ENCODE results near the gene EPHA4. TPM values are rescaled to one million over a fixed set of nuclear protein-coding genes. Genes with fewer than 3 reads are reported as not detected.

The EPHA4 gene
- total RNA-seq, 4 donors from 2014 or later = 10.2 to 42.2 (median 20.6) TPM

GRCh38 chr2:221442128-221442527, 130.0 kb downstream of the EPHA4 start:
- no peaks in the 10 kb centered on the region for H3K27me3 ChIP-seq
- H3K4me1 ChIP-seq = peaks cover 0 to 8% (median 0%) of the 10 kb centered on the region in 4 donors
- DNase-seq (ENCODE audit: low spot score in 2 of 2) = no peak
- TF ChIP-seq POLR2A (IDR thresholded peaks at IDR 0.05) (no peak), CTCF (IDR thresholded peaks at IDR 0.05) (no peak), EP300 (IDR thresholded peaks at IDR 0.05) (no peak)
- 95% methylated on average over 4 of the region's 4 CpGs for WGBS, 2 donors
- no peak overlapping the region for H3K27ac ChIP-seq
- no peaks in the 10 kb centered on the region for H3K9me3 ChIP-seq
- H3K4me3 ChIP-seq = no peak overlapping the region
- H3K36me3 ChIP-seq = peaks cover 0 to 15% (median 0%) of the 10 kb centered on the region in 3 donors

- Histone ChIP-seq H3K4me3 (no peak overlapping the region), H3K4me1 (peaks cover 0 to 8% (median 0%) of the 10 kb centered on the region in 4 donors), H3K9me3 (no peaks in the 10 kb centered on the region), H3K36me3 (peaks cover 0 to 15% (median 0%) of the 10 kb centered on the region in 3 donors), H3K27ac (no peak overlapping the region), H3K27me3 (no peaks in the 10 kb centered on the region)
- 41 to 45% methylated on average over 11 of the region's 11 CpGs for WGBS, 2 donors
- TF ChIP-seq EP300 (IDR thresholded peaks at IDR 0.05) = no peak
- no peak for TF ChIP-seq CTCF (IDR thresholded peaks at IDR 0.05)
- TF ChIP-seq POLR2A (IDR thresholded peaks at IDR 0.05) = no peak
- no peak for DNase-seq (ENCODE audit: low spot score in 2 of 2)
Measured at GRCh38 chr2:221439761-221440479, 132.2 kb downstream of the EPHA4 start.

GRCh38 chr2:221437056-221437455, 135.0 kb downstream of the EPHA4 start:
- H3K9me3 ChIP-seq = no peaks in the 10 kb centered on the region
- H3K4me3 ChIP-seq = no peak overlapping the region
- no peaks in the 10 kb centered on the region for H3K27me3 ChIP-seq
- peaks cover 0 to 8% (median 0%) of the 10 kb centered on the region in 4 donors for H3K4me1 ChIP-seq
- TF ChIP-seq POLR2A (IDR thresholded peaks at IDR 0.05) = no peak
- no peak for TF ChIP-seq CTCF (IDR thresholded peaks at IDR 0.05)
- TF ChIP-seq EP300 (IDR thresholded peaks at IDR 0.05) = no peak
- no peak overlapping the region for H3K27ac ChIP-seq
- no peak for DNase-seq (ENCODE audit: low spot score in 2 of 2)
- WGBS, 2 donors = 47 to 97% methylated on average over 3 of the region's 3 CpGs
- peaks cover 0 to 13% (median 0%) of the 10 kb centered on the region in 3 donors for H3K36me3 ChIP-seq

DNA sequence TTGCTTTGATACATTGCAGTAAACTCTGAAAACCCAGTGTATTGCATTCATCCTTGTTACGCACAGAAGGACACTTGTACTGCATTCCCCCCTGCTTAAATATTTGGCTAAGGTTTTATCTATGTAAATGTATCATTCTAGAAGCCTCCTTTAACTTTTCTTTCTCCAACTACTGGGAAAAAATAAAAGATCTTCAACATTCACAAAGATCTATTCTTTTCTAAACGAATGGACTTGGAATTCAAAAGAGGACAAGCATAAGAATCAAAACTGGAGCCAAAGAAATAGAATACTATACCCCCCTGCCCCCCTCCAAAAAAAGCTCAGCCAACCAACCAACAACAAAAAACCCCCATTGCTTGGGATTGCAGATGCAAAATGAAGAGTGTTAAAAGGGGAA, 136.9 kb downstream of the EPHA4 start:
- H3K9me3 ChIP-seq = no peaks in the 10 kb centered on the region
- H3K4me3 ChIP-seq = no peak overlapping the region
- no peak overlapping the region for H3K27ac ChIP-seq
- DNase-seq (ENCODE audit: low spot score in 2 of 2) = no peak
- no peak for TF ChIP-seq EP300 (IDR thresholded peaks at IDR 0.05)
- H3K4me1 ChIP-seq = peaks cover 0 to 6% (median 0%) of the 10 kb centered on the region in 4 donors
- 35 to 54% methylated on average over 2 of the region's 2 CpGs for WGBS, 2 donors
- H3K27me3 ChIP-seq = no peaks in the 10 kb centered on the region
- H3K36me3 ChIP-seq = no peaks in the 10 kb centered on the region

- H3K9me3 ChIP-seq = no peaks in the 10 kb centered on the region
- no peak for DNase-seq (ENCODE audit: low spot score in 2 of 2)
Measured at GRCh38 chr2:221434142-221434541, 138.0 kb downstream of the EPHA4 start.

DNA sequence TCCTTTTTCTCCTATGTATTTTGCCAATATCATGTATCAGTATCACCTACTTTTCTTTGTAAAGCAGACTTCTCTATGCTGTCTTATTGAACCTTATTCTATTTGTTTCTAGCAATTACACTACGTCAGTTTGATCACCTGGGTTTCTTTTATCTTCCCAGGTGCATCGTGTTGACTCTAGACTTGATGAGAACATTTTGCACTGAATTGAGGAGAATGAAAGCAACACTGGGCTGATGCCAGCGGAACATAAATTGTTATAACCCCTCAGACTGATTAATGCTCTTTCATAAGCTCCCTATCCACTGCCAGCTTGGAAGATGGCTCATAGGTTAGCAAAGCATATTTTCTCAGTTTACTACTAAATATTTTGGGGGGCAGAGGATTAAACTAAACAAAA, 140.6 kb downstream of the EPHA4 start:
- no peak for DNase-seq (ENCODE audit: low spot score in 2 of 2)
- WGBS, 2 donors = 76 to 93% methylated on average over 3 of the region's 3 CpGs
- Histone ChIP-seq H3K4me1 (no peaks in the 10 kb centered on the region), H3K27me3 (no peaks in the 10 kb centered on the region), H3K4me3 (no peak overlapping the region), H3K27ac (no peak overlapping the region), H3K9me3 (no peaks in the 10 kb centered on the region), H3K36me3 (no peaks in the 10 kb centered on the region)
- no peak for TF ChIP-seq CTCF (IDR thresholded peaks at IDR 0.05)
- TF ChIP-seq EP300 (IDR thresholded peaks at IDR 0.05) = no peak
- no peak for TF ChIP-seq POLR2A (IDR thresholded peaks at IDR 0.05)

More at GRCh38 chr2:221434142-221434541, 138.0 kb downstream of the EPHA4 start:
- no peaks in the 10 kb centered on the region for H3K27me3 ChIP-seq
- WGBS, 2 donors = 77 to 80% methylated on average over 7 of the region's 7 CpGs
- no peak overlapping the region for H3K4me3 ChIP-seq
- H3K27ac ChIP-seq = no peak overlapping the region
- no peak for TF ChIP-seq EP300 (IDR thresholded peaks at IDR 0.05)
- H3K36me3 ChIP-seq = no peaks in the 10 kb centered on the region
- H3K4me1 ChIP-seq = no peaks in the 10 kb centered on the region
